ENCODE results near the gene TJAP1.
A peak's percentile ranks its signal among the peaks of the same experiment; 100 is the strongest.
"Not testable (repeated sequence)": the region's sequence is repeated elsewhere in the genome, so short reads cannot be mapped to it uniquely, and the experiment has no call there.

Gene TJAP1

DNA sequence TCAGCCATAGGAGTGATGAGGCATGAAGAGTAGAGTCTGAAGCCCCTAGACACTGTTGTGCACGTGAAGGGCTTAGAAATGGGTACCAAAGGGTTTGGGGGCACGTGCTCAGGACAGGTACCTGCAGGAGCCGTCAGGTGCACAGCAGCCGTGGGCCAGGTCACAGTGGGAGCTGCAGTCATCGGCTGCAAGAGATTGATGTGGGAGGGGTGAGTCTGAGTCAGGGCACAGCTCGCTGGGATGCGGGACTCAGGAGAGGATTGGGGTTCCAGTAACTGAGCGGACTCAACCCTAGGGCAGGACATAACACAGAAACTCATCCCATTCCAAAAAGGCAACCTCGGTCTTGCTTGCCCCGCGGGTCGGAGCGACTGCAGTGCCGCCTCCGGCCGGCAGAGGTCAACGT lies 23.1 kb upstream of the TJAP1 start:
- peak in 3 of 4 experiments; percentile 40 to 43 (median 43) for DNase-seq

DNA sequence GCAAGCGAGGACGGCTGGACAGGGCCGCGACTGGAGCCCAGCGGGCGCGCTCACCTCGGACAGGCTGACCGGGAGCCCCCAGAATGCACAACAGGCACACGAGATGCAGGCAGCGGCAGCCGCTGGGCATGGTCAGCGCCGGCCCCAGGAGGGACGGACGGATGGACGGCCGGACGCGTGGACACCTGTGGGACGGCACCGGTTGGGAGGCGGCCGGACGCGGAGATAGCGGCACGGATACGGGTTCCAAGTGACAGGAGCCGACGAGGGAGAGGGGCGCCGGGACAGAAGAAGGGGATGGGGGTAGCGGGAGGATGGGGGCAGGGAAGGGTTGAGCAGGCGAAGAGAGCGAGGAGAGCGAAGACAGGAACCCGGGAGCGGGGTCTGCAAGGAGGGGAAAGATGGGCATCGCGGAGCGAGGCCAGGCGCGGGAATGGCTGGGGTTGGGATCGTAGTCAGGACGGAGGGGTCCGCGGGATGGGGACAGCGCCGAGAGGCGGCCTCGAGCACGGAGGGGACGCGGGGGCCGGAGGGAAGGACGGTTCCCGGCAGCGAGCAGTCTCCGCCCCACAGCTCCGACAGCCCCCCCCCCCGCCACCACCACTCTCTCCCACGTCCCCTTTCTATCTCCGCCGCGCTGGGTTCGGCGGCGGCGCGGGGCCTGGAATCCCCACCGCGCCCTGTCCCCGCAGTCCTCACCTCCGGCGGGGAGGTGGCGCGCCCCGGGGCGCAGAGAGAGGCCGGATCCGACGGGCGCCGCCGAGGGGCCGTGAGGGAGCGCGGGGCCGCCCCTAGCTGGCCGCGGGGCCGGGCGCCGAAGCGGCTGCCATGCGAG lies 22.5 kb upstream of the TJAP1 start:
- peak in 1 of 4 experiments; percentile 39 for DNase-seq

DNA sequence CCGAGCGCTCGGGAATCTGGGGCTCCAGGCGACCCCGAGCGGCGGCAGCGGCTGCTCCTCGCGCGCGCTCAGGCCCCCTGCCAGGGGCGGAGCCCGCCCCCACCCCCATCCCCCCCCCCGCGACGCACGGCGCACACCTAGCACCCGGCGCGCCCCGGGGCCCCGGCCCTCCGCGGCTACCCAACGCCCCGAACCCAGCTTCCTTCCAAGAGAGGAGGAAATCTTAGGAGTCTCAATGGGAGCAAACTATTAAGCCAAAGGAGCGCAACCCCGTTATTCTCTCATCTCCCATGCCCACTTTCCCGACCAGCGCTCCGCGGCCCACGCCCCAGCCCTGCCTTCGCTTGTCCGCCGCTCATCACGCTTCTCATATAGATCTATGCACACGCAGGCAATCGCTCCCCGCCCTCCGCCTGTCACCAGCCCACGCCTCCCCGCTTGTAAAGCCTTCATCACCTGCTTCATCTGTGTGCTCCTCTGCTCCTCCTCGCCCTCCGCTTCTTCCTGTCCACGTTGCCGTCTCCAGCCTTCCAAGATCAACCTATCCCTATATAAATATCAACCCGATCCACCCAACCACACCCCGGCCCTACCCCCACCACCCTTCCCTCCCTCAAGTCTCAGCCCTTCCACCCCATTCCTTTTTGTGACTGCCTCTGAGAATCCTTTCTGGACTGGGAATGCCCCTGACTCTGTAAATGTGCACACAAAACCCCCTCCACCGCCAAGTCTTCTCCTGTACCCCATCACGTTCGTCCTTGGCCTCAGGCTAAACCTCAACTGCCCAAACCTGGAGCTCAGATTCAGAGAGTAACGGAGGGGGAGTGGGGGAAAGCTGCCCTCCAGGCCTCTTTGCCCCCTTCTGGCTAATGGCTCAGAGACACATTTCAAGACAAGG lies 21.6 kb upstream of the TJAP1 start, which contains the start of gene DLK2:
Gene DLK2, minus strand, starts transcription at position 18 of the 898 bp plus-strand sequence. CDS start 723 bp downstream, outside the sequence.
- peak in 3 of 4 experiments; percentile 17 to 26 (median 23) for DNase-seq

DNA sequence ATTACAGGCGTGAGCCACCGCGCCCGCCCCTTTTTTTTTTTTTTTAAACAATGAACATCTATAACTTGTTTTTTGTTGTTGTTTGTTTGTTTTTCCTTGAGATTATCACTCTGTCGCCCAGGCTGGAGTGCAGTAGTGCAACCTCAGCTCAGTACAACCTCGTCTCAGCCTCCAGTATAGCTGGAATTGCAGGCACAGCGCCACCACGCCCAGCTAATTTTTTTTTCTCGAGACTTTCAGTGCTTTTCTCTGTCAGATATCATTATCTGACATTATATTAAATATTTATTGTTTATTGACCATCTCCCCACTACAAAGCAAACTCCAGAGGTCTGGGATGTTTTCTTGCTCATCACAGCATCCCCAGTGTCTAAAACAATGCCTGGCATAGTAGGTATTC lies 19.7 kb upstream of the TJAP1 start:
- no peak for DNase-seq

DNA sequence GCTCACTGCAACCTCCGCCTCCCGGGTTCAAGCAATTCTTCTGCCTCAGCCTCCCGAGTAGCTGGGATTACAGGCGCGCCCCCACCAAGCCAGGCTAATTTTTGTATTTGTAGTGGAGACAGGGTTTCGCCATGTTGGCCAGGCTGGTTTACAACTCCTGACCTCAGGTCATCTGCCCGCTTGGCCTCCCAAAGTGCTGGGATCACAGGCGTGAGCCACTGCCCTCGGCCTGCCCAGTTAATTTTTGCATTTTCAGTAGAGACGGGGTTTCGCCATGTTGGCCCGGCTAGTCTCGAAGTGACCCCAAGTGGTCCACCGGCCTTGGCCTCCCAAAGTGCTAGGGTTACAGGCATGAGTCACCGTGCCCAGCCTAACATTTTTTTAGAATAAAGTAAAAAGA lies 19.2 kb upstream of the TJAP1 start:
- DNase-seq: not testable (repeated sequence)

DNA sequence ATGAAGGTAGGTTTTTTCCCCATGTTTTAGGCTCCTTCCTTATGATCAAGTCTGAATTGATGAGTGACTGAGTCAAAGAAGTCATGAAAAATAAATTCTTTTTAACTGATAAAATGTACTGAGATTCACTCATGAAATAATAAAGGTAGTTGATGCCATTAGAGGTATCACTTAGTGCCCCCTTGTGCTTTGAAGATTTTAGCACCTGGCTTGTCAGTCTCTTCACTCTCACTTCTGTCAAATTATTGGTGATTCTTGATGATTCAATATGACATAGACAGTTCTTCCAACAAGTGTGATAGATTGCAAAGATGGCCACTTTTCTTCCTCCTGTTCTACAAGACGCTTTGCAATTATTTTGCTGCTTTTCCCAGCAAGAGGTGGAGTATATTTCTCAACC lies 17.8 kb upstream of the TJAP1 start:
- DNase-seq: no peak

DNA sequence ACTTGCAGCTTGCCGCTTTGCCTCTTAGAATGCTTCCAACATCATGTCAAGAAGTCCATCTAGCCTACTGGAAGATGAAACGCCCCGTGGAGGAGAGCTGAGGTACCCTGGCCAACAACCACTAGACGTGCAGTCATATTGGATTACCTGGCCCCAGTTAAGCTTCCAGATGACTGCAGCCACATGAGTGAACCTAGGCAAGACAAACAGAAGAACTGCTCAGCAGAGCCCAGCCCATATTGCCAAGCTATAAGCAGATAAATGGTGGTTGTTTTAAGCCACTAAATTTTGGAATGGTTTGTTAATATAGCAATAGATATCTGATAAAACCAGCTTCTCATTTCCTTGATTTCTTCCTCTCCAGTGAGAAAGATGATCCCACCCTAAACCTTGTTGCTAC lies 17.3 kb upstream of the TJAP1 start:
- DNase-seq: no peak

DNA sequence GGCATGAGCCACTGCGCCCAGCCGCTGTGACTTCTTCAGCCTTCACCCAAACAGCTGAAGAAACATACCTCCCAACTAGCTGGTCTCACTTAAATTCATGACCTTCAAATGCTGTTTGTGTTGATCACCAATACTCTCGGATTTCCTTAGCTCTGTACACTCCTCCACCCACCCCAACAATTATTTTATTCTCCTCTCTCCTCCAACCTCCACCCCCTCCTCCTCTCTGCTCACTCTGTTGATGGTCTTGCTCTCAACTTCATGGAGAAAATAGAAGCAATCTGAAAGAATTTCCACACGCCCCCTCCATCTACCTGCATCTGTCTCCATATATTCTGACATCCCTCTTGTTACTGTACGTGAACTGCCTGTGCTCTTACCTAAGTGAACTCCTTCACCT lies 15.4 kb upstream of the TJAP1 start:
- no peak for DNase-seq

DNA sequence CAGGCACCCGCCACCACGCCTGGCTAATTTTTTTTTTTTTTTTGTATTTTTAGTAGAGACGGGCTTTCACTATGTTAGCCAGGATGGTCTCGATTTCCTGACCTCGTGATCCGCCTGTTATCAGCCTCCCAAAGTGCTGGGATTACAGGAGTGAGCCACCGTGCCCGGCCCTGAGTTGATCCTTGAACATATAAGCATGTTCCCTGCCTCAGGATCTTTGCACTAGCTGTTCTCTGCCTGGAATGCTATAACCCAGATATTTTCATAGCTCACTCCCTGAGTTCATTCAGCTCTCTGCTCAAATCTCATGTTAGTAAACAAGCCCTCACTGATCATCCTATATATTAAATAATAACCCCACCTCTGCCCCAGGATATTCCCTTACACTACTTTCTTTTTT lies 13.0 kb upstream of the TJAP1 start:
- DNase-seq: no peak

DNA sequence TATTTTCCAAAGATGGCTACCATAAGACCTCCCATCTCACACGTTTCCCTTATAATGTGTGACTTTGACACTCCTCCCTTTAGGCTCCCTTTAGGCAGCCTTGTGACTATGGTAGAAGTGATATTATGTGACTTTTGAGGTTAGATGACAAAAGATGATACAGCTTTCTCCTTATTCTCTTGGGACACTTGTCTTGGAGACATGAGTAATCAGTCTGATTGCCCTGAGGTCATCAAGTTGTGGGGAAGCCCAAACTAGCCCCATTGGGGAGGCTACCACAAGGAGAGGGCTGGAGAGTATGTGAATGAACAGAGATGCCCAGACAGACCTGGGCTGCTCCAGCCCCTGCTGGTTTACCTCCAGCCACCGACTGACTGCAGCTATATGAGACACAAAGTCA lies 11.4 kb upstream of the TJAP1 start:
- DNase-seq: no peak

DNA sequence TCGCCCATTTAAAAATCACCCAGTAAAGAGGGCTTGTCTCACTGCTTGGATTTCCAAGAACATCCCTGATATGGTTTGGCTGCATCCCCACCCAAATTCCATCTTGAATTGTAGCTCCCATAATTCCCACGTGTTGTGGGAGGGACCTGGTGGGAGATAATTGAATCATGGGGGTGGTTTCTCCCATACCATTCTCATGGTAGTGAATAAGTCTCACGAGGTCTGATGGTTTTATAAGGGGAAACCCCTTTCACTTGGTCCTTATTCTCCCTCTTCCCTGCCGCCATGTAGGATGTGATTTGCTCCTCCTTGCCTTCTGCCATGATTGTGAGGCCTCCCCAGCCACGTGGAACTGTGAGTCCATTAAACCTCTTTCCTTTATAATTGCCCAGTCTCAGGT lies 10.1 kb upstream of the TJAP1 start:
- not testable (repeated sequence) for DNase-seq

DNA sequence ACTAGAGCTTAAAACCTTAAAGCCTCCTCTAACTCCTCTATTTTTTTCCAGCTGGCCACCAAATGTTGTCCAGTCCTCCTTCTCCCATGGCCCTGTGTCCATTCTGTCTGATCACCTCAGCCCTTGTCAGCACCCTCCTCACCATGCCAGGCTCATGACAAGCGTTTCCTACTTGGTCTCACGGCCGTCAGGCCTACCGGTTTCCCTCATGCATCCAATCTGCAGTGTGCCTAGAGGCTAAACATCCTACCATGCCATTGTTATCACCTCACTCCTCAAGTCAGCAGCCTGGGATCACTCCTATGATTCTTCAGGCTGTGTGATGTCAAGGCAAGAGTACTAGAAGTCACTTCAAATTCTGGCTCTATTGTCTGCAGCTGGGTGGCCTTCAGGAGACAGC lies 9.6 kb upstream of the TJAP1 start:
- no peak for DNase-seq

DNA sequence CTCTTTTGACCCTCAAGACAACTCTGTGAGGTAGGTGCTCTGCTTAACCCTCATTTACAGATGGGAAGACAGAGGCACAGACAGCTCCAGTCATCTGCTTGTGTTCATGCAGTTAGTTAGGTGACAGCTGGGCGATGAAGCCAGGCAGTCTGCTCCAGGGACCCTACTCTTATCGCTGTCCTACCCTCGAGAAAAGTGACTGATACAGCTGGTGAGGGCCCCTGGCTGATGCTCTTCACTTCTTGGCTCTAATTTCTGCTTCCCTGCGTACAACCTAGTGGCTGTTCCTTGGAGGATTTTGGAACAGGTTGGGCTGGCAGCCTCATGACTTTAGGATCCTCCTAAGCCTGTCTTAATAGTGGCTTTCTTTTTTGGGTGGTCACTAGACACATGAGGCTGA lies 9.1 kb upstream of the TJAP1 start:
- DNase-seq: no peak

DNA sequence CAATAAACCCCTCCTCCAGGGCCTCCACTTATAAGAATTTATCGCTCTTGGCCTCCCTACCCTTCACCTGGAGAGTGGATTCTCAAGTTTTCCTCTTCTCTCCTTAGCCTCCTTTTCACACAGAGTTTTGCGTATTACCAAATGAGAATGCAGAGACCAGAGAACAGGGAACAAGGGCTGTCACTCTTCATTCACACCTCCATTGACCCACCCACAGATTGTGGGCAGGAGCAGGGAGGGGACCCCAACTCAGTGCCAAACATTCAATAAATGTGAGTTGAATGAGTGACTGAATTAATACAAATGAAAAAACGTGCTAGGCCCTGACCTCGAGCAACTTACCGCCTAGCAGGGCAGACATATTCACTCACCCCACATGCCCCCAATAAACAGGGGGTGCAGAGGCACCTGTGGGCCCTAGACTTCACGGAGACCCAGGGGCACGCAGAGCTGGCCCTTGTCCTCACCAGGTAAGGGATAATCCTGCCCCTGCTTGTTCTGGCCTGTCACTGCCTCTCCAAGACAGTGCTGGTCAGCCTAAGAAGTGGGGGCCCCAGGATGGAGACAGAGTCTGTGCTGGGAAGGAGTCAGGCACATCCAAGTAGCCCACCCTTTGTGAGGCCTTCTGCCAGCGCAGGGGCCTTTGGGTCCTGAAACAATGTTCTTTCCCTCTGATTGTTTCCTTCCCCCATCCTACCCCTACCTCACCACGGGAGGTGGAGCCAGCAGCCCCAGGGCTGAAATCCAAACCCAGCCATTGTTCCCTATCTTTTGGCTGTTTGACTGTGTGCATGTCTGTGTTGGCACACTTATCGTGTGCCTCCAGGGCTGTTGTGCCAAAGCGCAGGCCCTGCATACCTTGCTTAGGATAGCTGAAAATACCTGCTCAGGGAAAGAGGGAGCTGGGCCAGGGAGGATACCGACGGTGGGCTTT lies 8.4 kb upstream of the TJAP1 start:
- DNase-seq: no peak

DNA sequence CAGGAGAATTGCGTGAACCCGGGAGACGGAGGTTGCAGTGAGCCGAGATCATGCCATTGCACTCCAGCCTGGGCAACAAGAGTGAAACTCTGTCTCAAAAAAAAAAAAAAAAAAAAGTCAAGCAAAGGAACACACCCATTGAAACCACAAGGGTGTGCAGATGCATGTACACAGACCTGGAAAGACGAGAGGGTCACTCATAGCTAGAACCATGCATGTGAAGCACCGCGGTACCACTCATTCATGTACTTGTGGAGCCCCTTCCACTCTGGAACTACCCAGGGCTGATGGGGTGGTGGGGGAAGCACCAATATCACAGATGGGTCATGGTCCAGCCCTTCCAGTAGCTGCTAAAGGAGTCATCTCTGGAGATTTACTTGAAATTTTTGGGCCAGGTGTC lies 7.4 kb upstream of the TJAP1 start:
- no peak for DNase-seq

DNA sequence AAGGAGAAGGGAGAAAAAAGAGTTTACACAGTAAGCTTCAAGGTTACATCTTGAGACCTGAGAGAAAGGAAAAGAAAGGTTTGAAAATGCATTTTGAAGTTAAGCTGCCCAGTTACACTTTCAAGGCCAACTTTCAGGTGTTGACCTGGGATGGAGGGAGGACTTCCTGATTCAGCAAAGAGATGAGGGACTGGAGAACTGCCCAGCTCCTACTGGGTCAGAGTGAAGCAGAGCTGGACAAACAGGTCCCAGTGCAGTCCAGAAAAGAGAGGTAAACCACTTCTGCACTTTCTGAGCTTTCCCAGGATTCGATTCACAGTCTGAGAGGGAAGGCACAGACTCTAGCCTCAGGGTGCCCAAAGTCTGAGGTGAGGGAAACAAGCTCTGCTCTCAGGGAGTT lies 6.0 kb upstream of the TJAP1 start:
- DNase-seq: no peak

DNA sequence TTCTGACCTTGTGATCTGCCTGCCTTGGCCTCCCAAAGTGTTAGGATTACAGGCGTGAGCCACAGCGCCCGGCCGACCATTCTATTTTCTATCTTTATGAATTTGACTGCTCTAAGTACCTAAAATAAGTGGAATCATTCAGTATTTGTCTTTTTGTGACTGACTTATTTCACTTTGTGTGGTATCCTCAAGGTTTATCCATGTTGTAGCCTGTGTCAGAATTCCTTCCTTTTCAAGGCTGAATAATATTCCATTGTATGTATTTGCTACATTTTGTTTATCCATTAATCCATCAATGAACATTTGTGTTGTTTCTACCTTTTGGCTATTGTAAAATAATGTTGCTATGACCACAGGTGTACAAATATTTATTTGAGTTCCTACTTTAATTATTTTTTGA lies 4.9 kb upstream of the TJAP1 start:
- no peak for DNase-seq

DNA sequence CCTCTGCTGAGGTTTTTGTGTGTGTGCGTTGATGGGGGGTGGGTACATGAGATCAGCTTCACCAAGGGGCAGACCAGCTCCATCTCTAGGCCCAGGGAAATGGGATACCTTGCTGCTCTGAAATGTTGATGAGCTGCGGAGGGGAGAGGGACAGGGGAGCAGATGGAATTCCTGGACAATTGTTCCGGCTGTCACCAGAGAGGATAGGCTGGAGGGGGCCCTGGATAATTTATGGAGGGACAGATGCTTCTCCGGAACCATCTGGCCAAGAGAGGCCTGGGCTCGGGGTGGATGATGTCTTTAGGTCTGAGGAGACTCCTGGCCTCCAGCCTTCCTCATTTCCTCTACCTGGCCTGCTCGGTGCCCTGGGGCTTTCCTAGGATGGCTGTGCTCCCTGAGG lies 1.9 kb upstream of the TJAP1 start:
- no peak for DNase-seq

DNA sequence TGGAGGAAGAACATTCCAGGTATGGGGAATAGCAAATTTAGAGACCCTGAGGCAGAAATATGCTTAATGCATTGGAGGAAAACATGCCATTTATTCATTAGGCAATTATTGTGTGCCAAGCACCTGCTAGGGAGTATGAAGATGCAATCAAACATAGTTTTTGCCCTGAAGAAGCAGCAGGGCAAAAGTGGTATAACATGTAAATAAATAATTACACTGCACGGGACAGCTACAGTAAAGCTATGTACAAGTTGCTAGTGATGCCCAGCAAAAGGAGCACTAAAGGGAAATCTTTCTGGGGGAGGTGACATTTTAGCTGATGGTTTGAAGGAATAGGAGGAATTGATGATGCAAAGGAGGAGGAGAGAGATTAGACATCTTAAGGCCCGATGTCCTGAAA lies 624 bp upstream of the TJAP1 start:
- DNase-seq: no peak

DNA sequence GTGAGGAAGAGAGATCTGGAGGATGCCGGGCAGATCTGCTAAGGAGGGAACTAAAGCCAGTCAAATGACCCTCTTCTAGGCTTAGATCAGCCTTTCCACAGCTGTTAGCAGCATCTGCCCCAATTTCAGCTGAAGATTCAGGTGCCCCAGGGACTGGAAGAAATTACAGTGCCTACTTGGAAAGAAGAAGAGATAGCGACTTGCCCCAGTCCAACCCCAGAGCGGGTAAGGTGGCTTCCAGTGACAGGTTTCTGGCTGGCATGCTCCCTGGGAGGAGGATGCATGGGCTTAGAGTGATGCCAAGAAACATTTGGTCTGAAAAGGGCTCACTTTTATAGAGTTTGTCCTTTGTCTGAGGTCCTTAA lies 620 bp downstream of the TJAP1 start:
- DNase-seq: no peak

DNA sequence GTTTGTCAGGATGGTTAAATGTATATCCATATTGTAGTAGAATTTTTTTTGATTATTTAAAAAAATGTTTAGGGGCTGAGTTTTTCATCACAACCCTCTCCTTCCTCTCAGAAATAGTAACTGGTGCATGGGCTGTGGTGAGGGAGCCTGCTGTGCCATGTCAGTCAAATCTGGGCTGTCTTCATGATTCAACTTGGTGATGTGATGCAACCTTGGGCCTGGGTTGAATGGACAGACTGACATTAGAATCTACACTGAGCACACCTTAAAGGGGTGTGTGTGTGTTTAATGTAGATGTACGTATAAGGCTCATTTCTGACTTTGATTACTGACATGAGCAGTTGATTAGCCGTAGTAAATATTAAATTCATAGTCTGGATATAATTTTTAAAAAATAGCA lies 3.7 kb downstream of the TJAP1 start:
- no peak for DNase-seq

DNA sequence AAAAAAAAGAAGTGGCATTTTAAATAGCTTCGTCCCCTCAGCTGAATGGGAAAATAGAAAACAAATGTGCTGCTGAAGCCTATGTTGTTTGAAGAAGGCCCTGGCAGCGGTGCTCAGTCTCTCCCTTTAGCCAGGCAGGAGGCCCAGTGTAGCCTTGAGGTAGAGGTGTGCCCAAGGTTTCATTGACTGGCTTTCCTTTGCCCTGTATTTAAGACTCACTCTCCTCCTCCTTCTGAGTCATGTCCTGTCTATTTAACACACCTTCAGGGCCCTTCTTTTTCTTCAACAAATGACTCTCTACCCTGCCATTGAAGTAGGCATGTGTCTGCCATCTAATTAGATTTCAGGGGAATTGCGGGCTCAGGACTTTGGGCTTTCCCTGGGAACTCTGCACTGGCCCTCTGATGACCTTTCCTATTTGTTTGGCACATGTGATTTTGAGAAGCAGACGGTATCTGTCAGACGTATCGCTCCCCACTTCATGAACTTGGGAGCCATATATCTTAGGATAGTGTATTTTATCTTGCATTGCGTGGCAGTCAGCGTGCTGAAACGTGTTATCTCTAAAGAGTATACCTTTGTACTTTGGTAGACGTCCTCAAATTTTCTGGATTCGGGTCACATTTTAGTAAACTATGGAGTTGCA lies 4.3 kb downstream of the TJAP1 start:
- DNase-seq: no peak

Data from activated CD4-positive, CD25-positive, alpha-beta regulatory T cell (primary cell).